NCI-H2171 (cell line): Measurements from ENCODE around the gene CAMSAP2.
"Not testable (repeated sequence)": the region's sequence is repeated elsewhere in the genome, so short reads cannot be mapped to it uniquely, and the experiment has no call there.

ENCODE experiments used
- DNase-seq: peaks from one replicate; lab custom pipeline; 2025; lab: John Stamatoyannopoulos, UW

The CAMSAP2 gene

DNA sequence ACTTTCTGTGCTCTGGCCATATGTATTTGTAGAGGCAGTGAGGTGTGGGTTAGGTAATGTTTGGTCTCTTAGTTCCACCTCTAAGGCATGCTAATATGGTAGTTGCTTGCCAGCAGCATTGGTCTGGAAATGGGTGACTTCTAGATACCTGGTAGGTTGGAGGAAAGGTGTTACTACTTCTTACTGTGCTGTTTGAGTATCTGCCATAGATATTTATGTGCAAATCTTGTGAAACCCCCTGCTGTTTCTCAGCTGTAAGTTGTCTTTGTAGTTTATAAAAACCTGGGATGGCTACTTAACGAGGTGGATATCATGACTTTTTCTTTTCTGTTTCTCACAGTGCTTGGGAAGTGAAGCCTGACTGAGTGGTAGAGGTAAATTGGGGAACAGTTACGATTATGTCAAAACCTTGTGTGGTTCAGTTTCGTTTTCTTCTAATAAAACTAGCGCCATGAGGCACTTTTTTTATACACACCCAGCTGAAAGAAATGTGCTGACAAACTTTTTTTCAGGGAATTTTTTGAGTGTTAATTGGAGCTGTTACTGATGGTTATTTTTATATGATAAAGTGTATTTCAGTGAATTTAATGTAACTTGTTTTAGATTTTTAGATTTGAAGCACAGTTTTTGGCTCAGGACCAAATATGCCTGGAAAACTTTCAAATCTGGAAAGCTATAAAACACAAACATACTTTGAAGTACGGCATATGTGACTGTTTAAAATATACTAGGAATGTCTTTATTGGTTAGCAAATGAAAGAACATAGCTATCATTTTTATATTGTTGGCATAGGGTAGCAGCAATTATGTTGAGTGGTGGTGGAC lies 42.1 kb downstream of the CAMSAP2 start:
- no peak for DNase-seq

DNA sequence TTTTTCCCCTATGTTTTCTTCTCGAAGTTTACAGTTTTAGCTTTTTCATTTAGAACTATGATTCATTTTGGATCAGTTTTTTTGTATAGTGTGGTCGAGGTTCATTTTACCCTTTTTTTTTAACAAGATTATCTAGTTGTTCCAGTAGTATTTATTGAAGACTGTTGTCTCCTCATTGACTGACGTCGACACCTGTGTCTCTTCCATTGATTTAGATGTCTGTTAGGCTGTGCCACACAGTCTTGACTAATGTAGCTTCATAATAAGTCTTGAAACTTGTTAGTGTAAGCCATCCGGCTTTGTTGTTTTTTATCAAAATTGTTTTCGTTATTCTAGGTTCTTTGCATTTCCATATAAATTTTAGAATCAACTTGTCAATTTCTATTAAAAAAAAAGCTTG lies 45.2 kb downstream of the CAMSAP2 start:
- no peak for DNase-seq

DNA sequence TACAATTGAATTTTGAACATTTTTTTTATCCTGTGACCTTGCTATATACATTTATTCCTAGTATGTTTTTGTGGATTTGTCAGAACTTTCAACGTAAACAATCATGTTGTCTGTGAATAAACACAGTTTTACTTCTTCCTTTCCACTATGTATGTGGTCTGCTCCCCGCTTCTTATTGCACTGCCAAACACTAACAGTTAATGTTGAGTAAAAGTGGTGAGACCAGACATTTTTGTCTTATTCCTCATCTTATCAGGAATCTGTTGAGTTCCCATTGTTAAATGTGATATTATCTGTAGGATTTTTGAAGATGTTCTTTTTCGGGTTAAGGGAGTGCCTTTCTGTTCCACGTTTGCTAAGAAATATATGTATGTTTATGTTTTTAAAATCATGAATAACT lies 45.9 kb downstream of the CAMSAP2 start:
- no peak for DNase-seq

GRCh38 chr1:200786788-200787187 lies 48.1 kb downstream of the CAMSAP2 start:
- no peak for DNase-seq

- no peak for DNase-seq
Measured at GRCh38 chr1:200787896-200788387, 49.2 kb downstream of the CAMSAP2 start.

DNA sequence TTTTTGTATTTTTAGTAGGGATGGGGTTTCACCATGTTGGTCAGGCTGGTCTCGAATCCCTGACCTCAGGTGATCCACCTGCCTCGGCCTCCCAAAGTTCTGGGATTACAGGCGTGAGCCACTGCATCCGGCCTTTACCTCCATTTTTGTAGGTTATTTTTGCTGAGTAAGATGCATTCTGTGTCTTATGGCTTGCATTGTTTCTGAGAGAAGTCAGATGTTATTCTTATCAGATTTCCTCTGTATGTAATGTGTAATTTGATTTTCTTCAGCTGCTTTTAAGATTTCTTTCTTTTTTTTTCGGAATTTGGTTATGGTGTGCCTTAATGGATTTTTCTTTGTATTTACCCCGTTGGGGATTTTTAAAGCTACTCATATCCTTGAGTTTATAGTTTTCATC lies 52.3 kb downstream of the CAMSAP2 start:
- DNase-seq, result not testable (repeated sequence)

- no peak for DNase-seq
Measured at GRCh38 chr1:200793677-200794076, 55.0 kb downstream of the CAMSAP2 start.

- no peak for DNase-seq
Measured at GRCh38 chr1:200794506-200795065, 55.9 kb downstream of the CAMSAP2 start.

DNA sequence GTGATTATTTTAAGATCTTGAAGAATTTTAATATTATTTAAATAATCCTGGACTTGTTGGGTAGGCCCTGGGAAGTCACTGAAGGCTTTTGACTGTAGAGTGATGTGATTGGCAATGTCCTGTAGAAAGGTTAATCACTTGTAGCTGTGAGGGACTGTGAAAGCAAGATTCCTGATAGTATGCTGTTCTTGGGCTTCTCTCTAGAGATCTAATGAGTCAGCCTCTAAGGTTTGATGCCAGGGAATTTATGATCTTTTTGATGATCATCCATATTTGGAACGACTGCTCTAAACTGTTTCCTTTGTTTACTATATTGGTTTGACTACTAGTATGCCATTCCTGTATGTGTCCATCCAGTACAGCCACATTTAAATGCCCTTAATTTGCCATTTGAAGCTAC lies 56.5 kb downstream of the CAMSAP2 start:
- no peak for DNase-seq

- no peak for DNase-seq
Measured at GRCh38 chr1:200802042-200802441, 63.3 kb downstream of the CAMSAP2 start.

DNA sequence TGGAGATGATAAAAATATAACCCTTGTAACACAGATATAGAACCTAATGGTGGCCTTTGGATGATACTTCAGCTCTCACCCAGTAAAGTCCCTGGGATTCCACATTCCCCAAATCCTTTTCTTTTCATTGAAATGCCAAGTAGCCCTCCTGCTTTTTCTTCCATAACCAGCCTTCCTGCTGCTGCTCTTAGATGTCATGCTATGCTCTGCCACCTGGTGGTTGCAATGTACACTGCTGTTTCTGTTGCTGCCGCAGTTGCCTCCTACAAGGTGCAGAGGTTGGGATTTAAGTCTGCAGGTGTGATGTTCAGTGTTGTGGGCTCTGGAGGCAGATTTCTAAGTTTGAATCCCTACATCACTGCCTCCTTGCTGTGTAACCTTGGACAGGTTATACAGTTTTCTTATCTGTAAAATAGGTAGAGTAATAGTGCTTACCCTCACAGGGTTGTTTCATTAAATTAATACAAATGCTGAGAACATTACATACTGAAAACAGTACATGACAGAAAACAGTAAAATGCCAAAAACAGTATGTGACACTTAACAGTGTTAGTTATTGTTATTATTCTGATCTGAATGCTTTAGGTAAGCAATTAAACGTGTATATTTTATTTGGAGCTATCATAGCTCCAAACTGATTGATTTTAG lies 64.3 kb downstream of the CAMSAP2 start:
- DNase-seq, result peak; percentile 70

GRCh38 chr1:200805719-200806118 lies 67.0 kb downstream of the CAMSAP2 start:
- DNase-seq, result no peak

GRCh38 chr1:200808846-200809245 lies 70.2 kb downstream of the CAMSAP2 start:
- DNase-seq, result no peak

DNA sequence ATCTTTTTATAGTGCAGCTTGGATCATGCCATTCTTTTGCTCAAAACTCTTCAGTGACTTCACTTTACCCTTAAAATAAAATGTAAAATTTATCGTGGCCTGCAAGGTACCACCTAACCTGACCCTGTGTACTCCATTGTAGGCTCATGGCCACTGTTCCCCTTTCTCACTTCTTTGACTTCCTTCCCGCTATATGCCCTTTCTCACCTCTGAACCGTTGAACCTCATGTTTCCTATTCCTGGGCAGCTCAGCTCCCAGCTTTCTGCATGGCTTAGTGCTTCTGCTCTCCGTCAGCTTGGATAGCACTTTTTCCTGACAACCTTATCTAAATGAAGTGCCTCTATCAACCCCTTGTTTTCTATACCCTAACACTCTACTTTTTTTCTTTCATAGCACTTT lies 73.0 kb downstream of the CAMSAP2 start:
- no peak for DNase-seq

GRCh38 chr1:200816624-200817224 lies 78.0 kb downstream of the CAMSAP2 start:
- not testable (repeated sequence) for DNase-seq

DNA sequence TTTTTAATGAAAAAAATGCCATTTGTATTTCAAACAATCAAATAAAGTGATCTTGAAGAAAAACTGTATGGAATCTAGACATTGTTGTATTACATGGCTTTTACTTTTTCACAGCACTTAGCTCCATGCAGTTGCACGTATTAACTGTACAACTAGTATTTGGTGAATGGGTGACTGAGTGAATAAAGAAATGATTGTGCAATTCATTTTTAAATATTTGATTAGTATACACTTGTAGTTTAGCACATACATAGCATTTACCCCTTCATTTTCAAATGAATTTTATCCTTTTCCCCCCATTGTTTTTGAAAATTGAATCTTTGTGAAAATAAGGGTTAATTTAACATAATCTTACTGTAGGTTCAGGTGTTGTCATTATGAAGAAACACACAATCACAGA lies 79.6 kb downstream of the CAMSAP2 start:
- DNase-seq, result no peak

GRCh38 chr1:200819726-200820125 lies 81.0 kb downstream of the CAMSAP2 start:
- no peak for DNase-seq

GRCh38 chr1:200831091-200831490 lies 92.4 kb downstream of the CAMSAP2 start:
- DNase-seq, result no peak

GRCh38 chr1:200834383-200834782 lies 95.7 kb downstream of the CAMSAP2 start:
- DNase-seq, result no peak

- DNase-seq, result no peak
Measured at GRCh38 chr1:200836213-200836612, 97.5 kb downstream of the CAMSAP2 start.

DNA sequence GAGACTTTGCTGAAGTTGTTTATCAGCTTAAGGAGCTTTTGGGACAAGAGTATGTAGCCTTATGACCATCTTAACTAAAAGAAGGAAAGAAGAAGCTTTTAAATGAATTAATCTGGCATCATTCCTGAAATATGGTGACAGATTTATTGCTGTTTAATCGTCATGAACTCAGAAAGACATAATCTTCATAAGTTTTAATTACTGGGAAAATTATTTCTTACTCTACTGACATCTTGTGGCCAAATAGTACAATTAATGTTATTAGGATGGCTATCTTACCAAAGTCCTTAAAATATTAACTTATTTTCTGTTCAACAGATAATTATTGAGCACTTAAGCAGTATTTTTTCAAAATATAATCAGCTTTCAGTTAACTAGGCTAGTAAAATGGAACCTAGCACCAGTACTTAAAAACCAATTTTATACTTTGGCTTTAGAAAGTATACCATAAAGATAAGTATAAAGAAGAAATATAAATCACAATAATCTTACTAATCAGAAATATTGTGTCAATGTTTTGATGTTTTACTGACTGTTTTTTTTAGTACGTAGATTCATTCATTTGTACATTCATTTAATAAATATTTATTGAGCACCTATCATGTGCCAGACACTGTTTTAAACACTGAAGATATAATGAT lies 99.4 kb downstream of the CAMSAP2 start:
- DNase-seq, result no peak
